Measurements from ENCODE around the gene ANKS1B.

The ANKS1B gene

DNA sequence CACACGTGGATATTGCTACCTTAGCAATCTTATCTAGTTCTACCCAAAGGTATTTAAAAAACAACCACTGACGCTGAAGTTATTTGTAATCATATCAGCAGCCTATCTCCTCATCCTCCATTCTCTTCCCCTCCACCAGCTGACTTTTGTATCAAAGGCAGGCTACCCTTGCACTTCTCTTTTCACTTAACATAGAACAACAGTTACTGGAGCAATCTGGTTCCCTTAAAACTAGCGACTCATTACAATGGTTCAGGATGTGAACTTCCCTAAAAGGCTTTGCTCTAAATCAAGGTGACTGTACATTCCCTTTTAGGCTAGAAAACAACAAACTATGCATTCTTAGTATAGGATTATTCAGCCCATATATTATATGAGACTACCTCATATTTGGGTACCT lies 935.0 kb downstream of the ANKS1B start:
- POLR2A ChIA-PET: no interaction called here
- DNase-seq: peak in 1 of 3 donors; percentile 0
- no peak overlapping the region for H3K27ac ChIP-seq (ENCODE audit: insufficient read depth in 1 of 2, low read depth in 1 of 2, low read length in 2 of 2, poor library complexity in 1 of 2, severe bottlenecking in 2 of 2)

DNA sequence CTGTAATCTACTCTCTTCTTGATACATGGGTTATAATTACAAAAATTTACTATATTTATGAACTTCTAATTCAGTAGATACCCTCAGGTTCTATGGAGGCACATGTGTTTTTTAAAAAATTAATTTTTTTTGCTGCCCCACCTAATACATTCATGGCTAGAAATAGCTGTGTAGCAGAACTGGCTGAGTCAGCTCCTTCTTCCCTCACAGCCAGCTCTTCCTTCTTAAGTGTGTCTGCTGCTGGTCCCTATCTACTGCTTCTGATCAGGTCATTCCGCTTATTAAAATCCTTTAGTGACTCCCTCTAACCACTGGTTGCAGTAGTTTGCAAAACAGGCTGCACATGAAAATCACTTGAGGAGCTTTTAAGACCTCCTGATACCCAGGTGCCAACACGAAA lies 939.6 kb downstream of the ANKS1B start:
- Histone ChIP-seq H3K4me3 (ENCODE audit: control insufficient read depth in 1 of 7, extremely low read depth in 1 of 7, insufficient read depth in 4 of 7, low read depth in 2 of 7, low read length in 6 of 7) (no peak overlapping the region), H3K4me1 (ENCODE audit: control extremely low read depth in 1 of 4, control insufficient read depth in 4 of 4, insufficient read depth in 4 of 4, low read length in 3 of 4) (no peaks in the 10 kb centered on the region), H3K27ac (ENCODE audit: insufficient read depth in 1 of 2, low read depth in 1 of 2, low read length in 2 of 2, poor library complexity in 1 of 2, severe bottlenecking in 2 of 2) (no peak overlapping the region), H3K36me3 (ENCODE audit: control insufficient read depth in 4 of 4, insufficient read depth in 4 of 4, low read length in 3 of 4) (no peaks in the 10 kb centered on the region), H3K9me3 (ENCODE audit: control extremely low read depth in 1 of 5, control insufficient read depth in 4 of 5, insufficient read depth in 2 of 5, low read depth in 1 of 5, low read length in 4 of 5) (peaks cover 0 to 4% (median 1%) of the 10 kb centered on the region in 5 experiments), H3K27me3 (replicated peaks in 2 of 5; ENCODE audit: control insufficient read depth in 4 of 5, insufficient read depth in 5 of 5, low read length in 4 of 5) (no peaks in the 10 kb centered on the region)
- no peak for DNase-seq
- 100% methylated on average over 2 of the region's 2 CpGs for WGBS (ENCODE audit: insufficient coverage)
- ChIA-PET CTCF (interaction anchor here (1.5 to 2.1 kb wide), 2 partner anchors 614 to 723 kb away, joined by 3 to 4 read pairs; no protein-coding TSS in a partner anchor), POLR2A (no interaction called here)

More for the DNA sequence above, 935.0 kb downstream of the ANKS1B start:
- Histone ChIP-seq H3K4me3 (ENCODE audit: control insufficient read depth in 1 of 7, extremely low read depth in 1 of 7, insufficient read depth in 4 of 7, low read depth in 2 of 7, low read length in 6 of 7) (no peak overlapping the region), H3K36me3 (ENCODE audit: control insufficient read depth in 4 of 4, insufficient read depth in 4 of 4, low read length in 3 of 4) (no peaks in the 10 kb centered on the region), H3K9me3 (ENCODE audit: control extremely low read depth in 1 of 5, control insufficient read depth in 4 of 5, insufficient read depth in 2 of 5, low read depth in 1 of 5, low read length in 4 of 5) (peaks cover 0 to 4% (median 1%) of the 10 kb centered on the region in 5 experiments), H3K27me3 (replicated peaks in 2 of 5; ENCODE audit: control insufficient read depth in 4 of 5, insufficient read depth in 5 of 5, low read length in 4 of 5) (no peaks in the 10 kb centered on the region), H3K4me1 (ENCODE audit: control extremely low read depth in 1 of 4, control insufficient read depth in 4 of 4, insufficient read depth in 4 of 4, low read length in 3 of 4) (no peaks in the 10 kb centered on the region)
- CTCF ChIA-PET: interaction anchor here (1.4 kb wide), 1 partner anchor 13 kb away, joined by 3 read pairs; no protein-coding TSS in a partner anchor
- WGBS (ENCODE audit: insufficient coverage): 21% methylated on average over 2 of the region's 3 CpGs

DNA sequence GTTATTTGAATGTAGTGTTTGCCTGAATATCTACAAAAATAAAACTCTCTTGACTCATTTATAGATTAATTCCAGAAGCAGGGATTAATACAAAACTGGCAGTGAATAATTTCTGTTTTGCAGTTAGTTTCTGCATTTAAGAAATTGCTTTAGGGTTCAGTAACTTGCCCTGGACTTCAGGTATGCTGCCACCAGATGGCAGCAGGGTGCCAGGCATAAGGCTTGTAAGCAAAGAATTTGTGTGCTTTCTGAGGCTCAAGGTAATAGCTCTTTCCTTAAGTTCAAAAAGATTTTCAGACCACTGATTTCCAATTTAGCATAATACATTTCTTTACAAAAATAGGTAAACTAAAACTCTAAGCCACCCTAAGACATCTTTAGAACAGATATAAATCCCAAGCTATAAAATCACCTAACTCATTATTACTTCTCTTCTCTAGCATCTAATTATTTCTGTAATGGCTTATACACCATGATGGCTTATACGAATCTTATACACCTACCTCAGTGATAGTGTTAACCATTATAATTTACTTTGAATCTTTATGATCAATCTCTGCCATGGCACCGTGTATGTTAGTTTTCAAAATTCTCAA lies 941.3 kb downstream of the ANKS1B start:
- Histone ChIP-seq H3K9me3 (ENCODE audit: control extremely low read depth in 1 of 5, control insufficient read depth in 4 of 5, insufficient read depth in 2 of 5, low read depth in 1 of 5, low read length in 4 of 5) (peaks cover 0 to 4% (median 1%) of the 10 kb centered on the region in 5 experiments), H3K4me3 (ENCODE audit: control insufficient read depth in 1 of 7, extremely low read depth in 1 of 7, insufficient read depth in 4 of 7, low read depth in 2 of 7, low read length in 6 of 7) (no peak overlapping the region), H3K27me3 (replicated peaks in 2 of 5; ENCODE audit: control insufficient read depth in 4 of 5, insufficient read depth in 5 of 5, low read length in 4 of 5) (no peaks in the 10 kb centered on the region), H3K4me1 (ENCODE audit: control extremely low read depth in 1 of 4, control insufficient read depth in 4 of 4, insufficient read depth in 4 of 4, low read length in 3 of 4) (no peaks in the 10 kb centered on the region), H3K36me3 (ENCODE audit: control insufficient read depth in 4 of 4, insufficient read depth in 4 of 4, low read length in 3 of 4) (no peaks in the 10 kb centered on the region), H3K27ac (ENCODE audit: insufficient read depth in 1 of 2, low read depth in 1 of 2, low read length in 2 of 2, poor library complexity in 1 of 2, severe bottlenecking in 2 of 2) (no peak overlapping the region)
- peak; percentile 25 to 68 (median 47) for DNase-seq
- ChIA-PET POLR2A (no interaction called here), CTCF (interaction anchor here (1.0 to 2.1 kb wide), 3 partner anchors 15 to 616 kb away, joined by 3 to 4 read pairs (median 4); no protein-coding TSS in a partner anchor)
- WGBS (ENCODE audit: insufficient coverage): no CpG with 5 or more reads among the region's 2 CpGs

DNA sequence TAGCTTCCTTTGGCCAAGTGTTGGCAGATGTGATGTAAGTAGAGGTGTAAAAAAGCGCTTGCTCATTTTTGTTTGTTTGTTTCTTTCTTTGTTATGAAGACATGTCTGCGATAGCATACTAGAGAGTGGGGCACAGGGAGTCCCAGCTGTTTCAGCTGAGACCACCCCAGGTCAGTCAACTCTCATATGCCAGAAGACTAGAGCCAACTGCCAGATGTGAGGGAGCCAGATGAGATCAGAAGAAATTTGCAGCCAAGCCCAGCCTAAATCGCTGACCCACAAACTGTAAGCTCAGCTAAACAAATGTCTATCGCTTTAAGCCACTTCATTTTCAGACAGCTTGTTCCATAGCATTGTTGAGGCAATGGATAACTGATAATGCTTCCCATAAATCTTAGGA lies 942.5 kb downstream of the ANKS1B start:
- Histone ChIP-seq H3K4me1 (ENCODE audit: control extremely low read depth in 1 of 4, control insufficient read depth in 4 of 4, insufficient read depth in 4 of 4, low read length in 3 of 4) (no peaks in the 10 kb centered on the region), H3K27ac (ENCODE audit: insufficient read depth in 1 of 2, low read depth in 1 of 2, low read length in 2 of 2, poor library complexity in 1 of 2, severe bottlenecking in 2 of 2) (no peak overlapping the region), H3K36me3 (ENCODE audit: control insufficient read depth in 4 of 4, insufficient read depth in 4 of 4, low read length in 3 of 4) (no peaks in the 10 kb centered on the region), H3K27me3 (replicated peaks in 2 of 5; ENCODE audit: control insufficient read depth in 4 of 5, insufficient read depth in 5 of 5, low read length in 4 of 5) (no peaks in the 10 kb centered on the region), H3K4me3 (ENCODE audit: control insufficient read depth in 1 of 7, extremely low read depth in 1 of 7, insufficient read depth in 4 of 7, low read depth in 2 of 7, low read length in 6 of 7) (no peak overlapping the region), H3K9me3 (ENCODE audit: control extremely low read depth in 1 of 5, control insufficient read depth in 4 of 5, insufficient read depth in 2 of 5, low read depth in 1 of 5, low read length in 4 of 5) (peaks cover 0 to 2% (median 0%) of the 10 kb centered on the region in 5 experiments)
- no peak for DNase-seq
- POLR2A ChIA-PET: no interaction called here
- CTCF ChIA-PET: no interaction called here
- WGBS (ENCODE audit: insufficient coverage): 100% methylated on average over 2 of the region's 4 CpGs

DNA sequence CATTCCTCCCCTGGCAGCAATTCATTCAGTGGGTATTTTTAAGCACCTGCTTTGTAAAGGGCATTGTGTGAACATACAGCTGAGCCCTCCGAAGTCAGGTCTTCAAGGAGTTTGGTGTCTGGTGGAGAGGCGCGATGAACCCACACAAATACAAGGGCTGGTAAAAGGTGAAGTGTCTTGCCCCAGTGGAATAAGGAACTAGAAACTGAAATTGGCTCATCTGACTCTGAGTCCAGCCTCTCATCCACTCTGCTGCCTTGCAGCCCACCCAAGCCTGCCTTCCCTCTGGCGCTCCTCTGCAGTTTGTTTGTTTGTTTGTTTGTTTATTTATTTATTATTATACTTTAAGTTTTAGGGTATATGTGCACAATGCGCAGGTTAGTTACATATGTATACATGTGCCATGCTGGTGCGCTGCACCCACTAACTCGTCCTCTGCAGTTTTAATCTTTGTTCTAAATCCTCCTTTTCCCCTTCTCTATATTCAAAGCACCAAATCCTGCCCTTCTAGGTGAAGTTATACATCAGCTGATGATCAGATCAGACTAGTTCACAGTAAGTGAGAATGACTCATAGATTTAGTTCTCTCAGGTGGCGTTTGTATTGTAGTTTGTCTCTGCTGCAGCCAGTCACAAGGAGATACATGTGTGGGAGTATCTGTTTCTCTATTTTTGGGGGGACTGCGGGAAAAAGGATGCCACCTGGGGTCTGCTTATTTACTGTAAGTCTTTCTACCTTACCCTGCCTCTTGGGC lies 945.2 kb downstream of the ANKS1B start:
- WGBS (ENCODE audit: insufficient coverage): 86% methylated on average over 1 of the region's 9 CpGs
- Histone ChIP-seq H3K27me3 (replicated peaks in 2 of 5; ENCODE audit: control insufficient read depth in 4 of 5, insufficient read depth in 5 of 5, low read length in 4 of 5) (peaks cover 0 to 3% (median 0%) of the 10 kb centered on the region in 5 experiments), H3K4me1 (ENCODE audit: control extremely low read depth in 1 of 4, control insufficient read depth in 4 of 4, insufficient read depth in 4 of 4, low read length in 3 of 4) (no peaks in the 10 kb centered on the region), H3K36me3 (ENCODE audit: control insufficient read depth in 4 of 4, insufficient read depth in 4 of 4, low read length in 3 of 4) (no peaks in the 10 kb centered on the region), H3K27ac (ENCODE audit: insufficient read depth in 1 of 2, low read depth in 1 of 2, low read length in 2 of 2, poor library complexity in 1 of 2, severe bottlenecking in 2 of 2) (no peak overlapping the region), H3K9me3 (ENCODE audit: control extremely low read depth in 1 of 5, control insufficient read depth in 4 of 5, insufficient read depth in 2 of 5, low read depth in 1 of 5, low read length in 4 of 5) (no peaks in the 10 kb centered on the region), H3K4me3 (ENCODE audit: control insufficient read depth in 1 of 7, extremely low read depth in 1 of 7, insufficient read depth in 4 of 7, low read depth in 2 of 7, low read length in 6 of 7) (no peak overlapping the region)
- POLR2A ChIA-PET: no interaction called here
- CTCF ChIA-PET: no interaction called here
- DNase-seq: no peak

DNA sequence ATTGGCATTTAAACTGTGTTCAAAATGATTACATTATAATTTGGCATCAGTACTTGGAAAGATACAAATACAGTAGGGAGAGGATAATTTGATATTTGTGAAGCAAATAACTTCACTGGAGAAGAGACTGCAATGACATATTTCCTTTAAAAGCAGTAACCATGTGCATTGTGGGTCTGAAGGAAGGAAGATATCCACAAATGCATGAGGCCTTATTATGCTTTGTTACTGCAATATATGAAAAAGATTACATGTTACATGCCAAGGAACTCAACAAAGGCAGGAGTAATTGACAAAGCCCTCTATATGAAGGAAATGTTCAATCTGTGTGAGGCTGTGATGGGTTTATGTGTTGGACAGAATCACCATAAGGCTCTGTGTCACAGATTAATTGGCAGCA lies 948.2 kb downstream of the ANKS1B start:
- Histone ChIP-seq H3K4me3 (ENCODE audit: control insufficient read depth in 1 of 7, extremely low read depth in 1 of 7, insufficient read depth in 4 of 7, low read depth in 2 of 7, low read length in 6 of 7) (no peak overlapping the region), H3K36me3 (ENCODE audit: control insufficient read depth in 4 of 4, insufficient read depth in 4 of 4, low read length in 3 of 4) (no peaks in the 10 kb centered on the region), H3K4me1 (ENCODE audit: control extremely low read depth in 1 of 4, control insufficient read depth in 4 of 4, insufficient read depth in 4 of 4, low read length in 3 of 4) (no peaks in the 10 kb centered on the region), H3K27me3 (replicated peaks in 2 of 5; ENCODE audit: control insufficient read depth in 4 of 5, insufficient read depth in 5 of 5, low read length in 4 of 5) (peaks cover 0 to 3% (median 0%) of the 10 kb centered on the region in 5 experiments), H3K9me3 (ENCODE audit: control extremely low read depth in 1 of 5, control insufficient read depth in 4 of 5, insufficient read depth in 2 of 5, low read depth in 1 of 5, low read length in 4 of 5) (no peaks in the 10 kb centered on the region), H3K27ac (ENCODE audit: insufficient read depth in 1 of 2, low read depth in 1 of 2, low read length in 2 of 2, poor library complexity in 1 of 2, severe bottlenecking in 2 of 2) (no peak overlapping the region)
- ChIA-PET POLR2A (no interaction called here), CTCF (no interaction called here)
- DNase-seq: no peak

DNA sequence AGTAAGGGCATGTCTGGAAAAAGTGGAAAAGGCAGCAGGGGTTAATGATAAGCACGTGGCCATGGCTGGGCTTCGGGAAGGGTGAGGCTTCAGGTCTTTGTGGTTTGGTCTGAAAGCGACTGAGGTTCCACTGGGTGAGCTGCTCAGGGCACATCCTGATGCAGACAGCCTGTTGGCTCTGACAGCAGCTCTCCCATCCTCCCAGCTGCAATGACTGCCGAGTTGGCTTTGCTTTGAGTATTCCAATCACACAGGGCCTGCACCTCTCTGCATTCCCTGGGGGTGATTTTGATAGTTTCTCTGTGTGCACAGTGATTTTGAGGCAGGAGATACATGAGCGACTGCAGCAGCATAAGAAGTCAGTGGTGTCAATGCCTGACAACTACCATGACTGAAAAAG lies 948.9 kb downstream of the ANKS1B start:
- no peaks in the 10 kb centered on the region for H3K9me3 ChIP-seq (ENCODE audit: control extremely low read depth in 1 of 5, control insufficient read depth in 4 of 5, insufficient read depth in 2 of 5, low read depth in 1 of 5, low read length in 4 of 5)
- ChIA-PET CTCF (no interaction called here), POLR2A (no interaction called here)

More for the DNA sequence above, 948.9 kb downstream of the ANKS1B start:
- Histone ChIP-seq H3K36me3 (ENCODE audit: control insufficient read depth in 4 of 4, insufficient read depth in 4 of 4, low read length in 3 of 4) (no peaks in the 10 kb centered on the region), H3K4me1 (ENCODE audit: control extremely low read depth in 1 of 4, control insufficient read depth in 4 of 4, insufficient read depth in 4 of 4, low read length in 3 of 4) (no peaks in the 10 kb centered on the region), H3K27ac (ENCODE audit: insufficient read depth in 1 of 2, low read depth in 1 of 2, low read length in 2 of 2, poor library complexity in 1 of 2, severe bottlenecking in 2 of 2) (no peak overlapping the region), H3K27me3 (replicated peaks in 2 of 5; ENCODE audit: control insufficient read depth in 4 of 5, insufficient read depth in 5 of 5, low read length in 4 of 5) (peaks cover 0 to 3% (median 0%) of the 10 kb centered on the region in 5 experiments), H3K4me3 (ENCODE audit: control insufficient read depth in 1 of 7, extremely low read depth in 1 of 7, insufficient read depth in 4 of 7, low read depth in 2 of 7, low read length in 6 of 7) (no peak overlapping the region)
- 73% methylated on average over 3 of the region's 5 CpGs for WGBS (ENCODE audit: insufficient coverage)
- DNase-seq: no peak
